Prostate gland (tissue), 2 donors: Measurements from ENCODE around the gene TUBG1. TPM values are rescaled to one million over a fixed set of nuclear protein-coding genes. Genes with fewer than 3 reads are reported as not detected.

ENCODE experiments used
- DNase-seq: peaks from one replicate; pipeline ENCODE4 v3.0.0-alpha.2; 2019; ENCODE audit warnings: low spot score
- H3K27ac ChIP-seq, 2 donors: fragments of 200-600 bp; sonication (generic); 2 replicates each; pipeline ENCODE4 v1.5.1; 2017 to 2019
- H3K27me3 ChIP-seq: fragments of 200-600 bp; sonication (generic); replicated peaks from 2 replicates; pipeline ENCODE4 v1.5.1; 2019; ENCODE audit not compliant: insufficient read depth
- H3K36me3 ChIP-seq, 2 donors: fragments of 200-600 bp; sonication (generic); 1 replicate in 1 of 2; 2 replicates in 1 of 2; pipeline versions ENCODE4 v1.5.1 to v1.8.1; 2017 to 2019
- H3K4me1 ChIP-seq: fragments of 200-600 bp; sonication (generic); replicated peaks from 2 replicates; pipeline ENCODE4 v1.5.1; 2019
- H3K4me3 ChIP-seq, 2 donors: fragments of 200-600 bp; sonication (generic); 2 replicates each; pipeline ENCODE4 v1.5.1; 2017 to 2019
- H3K9me3 ChIP-seq: fragments of 200-600 bp; sonication (generic); 2 replicates; pipeline ENCODE4 v1.5.1; 2017
- CTCF ChIP-seq, 4 experiments: fragments of 200-600 bp in 2 of 4; fragments of 450-650 bp in 2 of 4; sonication (generic) in 2 of 4; IDR thresholded peaks; 1 replicate in 3 of 4; 2 replicates in 1 of 4; pipeline ENCODE4 v1.5.1; 2016 to 2019; ENCODE audit warnings: antibody characterized with exemption in 4 of 4, mild to moderate bottlenecking in 2 of 4, moderate library complexity in 2 of 4
- POLR2A ChIP-seq: fragments of 450-650 bp; IDR thresholded peaks from one replicate; pipeline ENCODE4 v1.6.1; 2016; ENCODE audit warnings: antibody characterized with exemption, mild to moderate bottlenecking
- POLR2AphosphoS5 ChIP-seq: sonication (generic); formaldehyde crosslinking; IDR thresholded peaks from one replicate; pipeline ENCODE4 v1.6.1; 2017; ENCODE audit warnings: antibody characterized with exemption
- WGBS: methylation state at CpG from one replicate; pipeline ENCODE4 v1.1.5; 2018; 5-methylcytosine and 5-hydroxymethylcytosine counted together
- intact Hi-C: fragments of 100-400 bp; cut with DNase I; formaldehyde crosslinking; loops from one replicate; pipeline ENCODE4 v1.14.2; 2022
- total RNA-seq, 2 donors: library from RNA; depleted of rRNA; stranded (reverse); fragments of >200 nt; gene quantifications; one replicate each; pipeline ENCODE4 v1.1.0, GENCODE V29; 2016

Gene TUBG1
- total RNA-seq, 2 donors from 2014 or later = 38.7 to 78.4 TPM

- 51% methylated on average over 3 of the region's 3 CpGs for WGBS
- H3K4me1 ChIP-seq = no peaks in the 10 kb centered on the region
- DNase-seq = no peak
- TF ChIP-seq POLR2A (no peak), CTCF (IDR thresholded peaks at IDR 0.05) (no peak), POLR2AphosphoS5 (no peak)
- intact Hi-C loops = no loop called here
- no peaks in the 10 kb centered on the region for H3K36me3 ChIP-seq
- no peaks in the 10 kb centered on the region for H3K27me3 ChIP-seq
- H3K4me3 ChIP-seq = no peak overlapping the region
- no peak overlapping the region for H3K27ac ChIP-seq
- H3K9me3 ChIP-seq = no peaks in the 10 kb centered on the region
Measured at GRCh38 chr17:42629411-42630009, 20.0 kb downstream of the TUBG1 start.

GRCh38 chr17:42632949-42633444, 23.5 kb downstream of the TUBG1 start:
- Histone ChIP-seq H3K4me1 (no peaks in the 10 kb centered on the region), H3K27ac (no peak overlapping the region), H3K27me3 (no peaks in the 10 kb centered on the region), H3K4me3 (no peak overlapping the region), H3K36me3 (no peaks in the 10 kb centered on the region), H3K9me3 (no peaks in the 10 kb centered on the region)
- no peak for DNase-seq
- intact Hi-C loops = no loop called here
- 70% methylated on average over 9 of the region's 9 CpGs for WGBS
- no peak for TF ChIP-seq CTCF (IDR thresholded peaks at IDR 0.05)
- no peak for TF ChIP-seq POLR2AphosphoS5
- no peak for TF ChIP-seq POLR2A

GRCh38 chr17:42639525-42640113, 30.1 kb downstream of the TUBG1 start:
- no peak overlapping the region for H3K27ac ChIP-seq

GRCh38 chr17:42640121-42640520, 30.6 kb downstream of the TUBG1 start:
- 91% methylated on average over 4 of the region's 4 CpGs for WGBS
- no peaks in the 10 kb centered on the region for H3K27me3 ChIP-seq
- no peaks in the 10 kb centered on the region for H3K4me1 ChIP-seq
- no peak overlapping the region for H3K4me3 ChIP-seq
- TF ChIP-seq POLR2AphosphoS5 = no peak
- no peaks in the 10 kb centered on the region for H3K9me3 ChIP-seq
- no peaks in the 10 kb centered on the region for H3K36me3 ChIP-seq
- no peak overlapping the region for H3K27ac ChIP-seq
- no peak for DNase-seq
- intact Hi-C loops = no loop called here

More at GRCh38 chr17:42639525-42640113, 30.1 kb downstream of the TUBG1 start:
- intact Hi-C loops = no loop called here
- no peaks in the 10 kb centered on the region for H3K9me3 ChIP-seq
- no peak for DNase-seq
- WGBS = 85% methylated on average over 6 of the region's 7 CpGs
- H3K4me1 ChIP-seq = no peaks in the 10 kb centered on the region
- no peak for TF ChIP-seq POLR2AphosphoS5
- TF ChIP-seq CTCF (IDR thresholded peaks at IDR 0.05) = no peak
- no peak for TF ChIP-seq POLR2A
- H3K27me3 ChIP-seq = no peaks in the 10 kb centered on the region
- no peaks in the 10 kb centered on the region for H3K36me3 ChIP-seq
- no peak overlapping the region for H3K4me3 ChIP-seq

GRCh38 chr17:42642336-42642735, 32.9 kb downstream of the TUBG1 start:
- intact Hi-C loops = no loop called here

More at GRCh38 chr17:42642336-42642735, 32.9 kb downstream of the TUBG1 start:
- Histone ChIP-seq H3K27ac (no peak overlapping the region), H3K4me3 (no peak overlapping the region), H3K27me3 (no peaks in the 10 kb centered on the region), H3K4me1 (no peaks in the 10 kb centered on the region), H3K36me3 (no peaks in the 10 kb centered on the region), H3K9me3 (no peaks in the 10 kb centered on the region)
- no peak for DNase-seq
- 58% methylated on average over 2 of the region's 2 CpGs for WGBS
- no peak for TF ChIP-seq POLR2AphosphoS5
- no peak for TF ChIP-seq CTCF (IDR thresholded peaks at IDR 0.05)
- no peak for TF ChIP-seq POLR2A
